Neural progenitor cell (in vitro differentiated cells): ENCODE results near the gene CEP170B.

Source experiments
- EZH2phosphoT487 ChIP-seq: fragments of 200-600 bp; sonication (generic); IDR thresholded peaks from 2 replicates; pipeline ENCODE4 v1.6.1; 2017; ENCODE audit warnings: antibody characterized with exemption
- TF ChIP-seq, protein P1 (sequence below): fragments of 200-600 bp; sonication (generic); IDR thresholded peaks from 2 replicates; pipeline ENCODE4 v1.5.1; 2017; ENCODE audit warnings: antibody characterized with exemption, mild to moderate bottlenecking

DNA sequence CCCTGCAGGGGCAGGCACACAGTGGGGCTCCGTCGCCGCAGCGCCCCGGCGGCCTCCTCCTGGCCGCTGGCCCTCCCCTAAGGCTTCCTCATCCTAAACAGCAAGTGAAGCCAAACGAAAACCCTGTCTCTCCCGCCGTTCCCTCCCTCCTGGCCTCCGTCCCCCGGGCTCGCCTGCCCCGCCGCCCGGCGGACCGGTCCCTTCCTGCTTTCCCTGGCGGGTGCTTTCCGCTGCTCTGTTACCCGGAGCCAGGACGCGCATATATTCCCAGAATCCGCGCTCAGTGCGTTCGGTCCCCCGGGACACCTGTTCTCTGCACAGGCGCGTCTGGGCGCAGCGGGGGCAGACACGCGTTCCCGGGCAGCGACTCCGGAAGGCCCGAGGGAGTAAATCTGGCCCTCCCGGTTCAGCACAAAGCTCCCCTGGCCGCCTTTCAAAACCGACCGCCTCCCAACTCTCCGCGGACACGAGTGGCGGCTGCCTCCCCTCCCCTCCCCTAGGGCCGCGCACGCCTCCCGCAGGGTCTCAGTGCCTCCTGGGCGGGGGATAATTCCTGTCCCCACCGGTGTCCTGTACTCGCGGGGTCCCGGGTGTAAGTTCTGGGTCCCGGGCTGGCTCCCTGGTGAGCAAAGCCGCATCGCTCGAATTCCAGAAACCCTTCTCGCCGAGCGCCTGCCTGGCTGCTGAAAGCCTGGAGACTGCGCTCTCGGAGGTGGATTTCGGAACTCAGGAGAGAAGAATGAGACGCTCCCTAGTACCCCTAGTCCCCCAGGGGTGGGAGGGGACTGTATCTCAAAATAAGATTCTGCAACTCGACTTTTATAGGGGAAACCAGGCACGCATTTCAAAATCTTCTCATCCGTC, 21.4 kb upstream of the CEP170B start:
- TF ChIP-seq, protein P1, sequence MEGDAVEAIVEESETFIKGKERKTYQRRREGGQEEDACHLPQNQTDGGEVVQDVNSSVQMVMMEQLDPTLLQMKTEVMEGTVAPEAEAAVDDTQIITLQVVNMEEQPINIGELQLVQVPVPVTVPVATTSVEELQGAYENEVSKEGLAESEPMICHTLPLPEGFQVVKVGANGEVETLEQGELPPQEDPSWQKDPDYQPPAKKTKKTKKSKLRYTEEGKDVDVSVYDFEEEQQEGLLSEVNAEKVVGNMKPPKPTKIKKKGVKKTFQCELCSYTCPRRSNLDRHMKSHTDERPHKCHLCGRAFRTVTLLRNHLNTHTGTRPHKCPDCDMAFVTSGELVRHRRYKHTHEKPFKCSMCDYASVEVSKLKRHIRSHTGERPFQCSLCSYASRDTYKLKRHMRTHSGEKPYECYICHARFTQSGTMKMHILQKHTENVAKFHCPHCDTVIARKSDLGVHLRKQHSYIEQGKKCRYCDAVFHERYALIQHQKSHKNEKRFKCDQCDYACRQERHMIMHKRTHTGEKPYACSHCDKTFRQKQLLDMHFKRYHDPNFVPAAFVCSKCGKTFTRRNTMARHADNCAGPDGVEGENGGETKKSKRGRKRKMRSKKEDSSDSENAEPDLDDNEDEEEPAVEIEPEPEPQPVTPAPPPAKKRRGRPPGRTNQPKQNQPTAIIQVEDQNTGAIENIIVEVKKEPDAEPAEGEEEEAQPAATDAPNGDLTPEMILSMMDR, result no peak
- TF ChIP-seq EZH2phosphoT487, result no peak
